BJ (cell line): ENCODE data around the gene SMCO2. TPM values are rescaled to one million over a fixed set of nuclear protein-coding genes. Genes with fewer than 3 reads are reported as not detected.

Experiments used
- CTCF ChIA-PET: fragments of 350-600 bp; formaldehyde crosslinking; extraction: SDS; loops from one replicate; lab custom pipeline; 2021; ENCODE audit warnings: antibody characterized with exemption, inconsistent platforms; lab: Yijun Ruan, JAX
- POLR2A ChIA-PET: fragments of 300-600 bp; sonication (Branson Sonifier 250); formaldehyde crosslinking; extraction: SDS; loops from one replicate; lab custom pipeline; 2021; ENCODE audit warnings: antibody characterized with exemption; lab: Charles Lee
- DNase-seq: peaks from one replicate; pipeline ENCODE4 v3.0.0-alpha.2; 2011; ENCODE audit warnings: low read depth
- H3K27me3 ChIP-seq: 2 replicates; pipeline ENCODE4 v1.6.0; 2011; ENCODE audit warnings: low read length; ENCODE audit not compliant: control insufficient read depth, insufficient read depth
- H3K36me3 ChIP-seq: 2 replicates; pipeline ENCODE4 v1.5.1; 2011; ENCODE audit warnings: low read length; ENCODE audit not compliant: control insufficient read depth, insufficient read depth
- H3K4me3 ChIP-seq: 2 replicates; pipeline ENCODE4 v1.5.1; 2011; ENCODE audit warnings: low read depth, mild to moderate bottlenecking, control low read depth, low read length
- CTCF ChIP-seq: IDR thresholded peaks from 2 replicates; pipeline ENCODE4 v1.5.1; 2011; ENCODE audit warnings: low read depth, mild to moderate bottlenecking, control low read depth, inconsistent platforms, low read length, moderate library complexity; ENCODE audit not compliant: insufficient read depth
- polyA plus RNA-seq: library from polyadenylated mRNA; depleted of rRNA; stranded (reverse); fragments of >200 nt; gene quantifications from 2 replicates; pipeline ENCODE4 v1.2.3, GENCODE V29; 2011

SMCO2 gene
- polyA plus RNA-seq, 1 experiment: 0.09 TPM

- no peak for TF ChIP-seq CTCF
- POLR2A ChIA-PET: no interaction called here
- CTCF ChIA-PET: no interaction called here
- H3K27me3 ChIP-seq: no peaks in the 10 kb centered on the region
- no peak overlapping the region for H3K4me3 ChIP-seq
- no peaks in the 10 kb centered on the region for H3K36me3 ChIP-seq
- no peak for DNase-seq
Observed at GRCh38 chr12:27499377-27499776, 52.8 kb downstream of the SMCO2 start.

DNA sequence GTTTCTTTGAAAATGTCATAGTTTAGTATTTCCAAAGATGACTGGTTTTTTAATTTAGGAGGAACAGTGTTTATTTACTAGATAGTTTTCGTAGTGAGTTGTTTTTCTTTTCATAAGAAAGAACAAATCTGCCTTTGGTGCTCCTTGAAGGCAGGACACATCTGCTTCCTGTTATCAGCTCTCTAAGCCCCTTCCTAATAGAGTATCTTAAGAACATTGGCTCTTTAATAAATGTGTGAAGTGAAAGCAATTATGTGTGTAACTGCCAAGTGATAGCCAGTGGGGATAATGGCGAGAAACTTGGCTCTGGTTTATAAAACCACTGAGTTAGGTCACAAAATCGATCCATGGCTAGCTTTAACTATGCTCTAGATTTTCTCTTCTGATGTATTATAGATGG is 54.0 kb downstream of the SMCO2 start:
- CTCF ChIA-PET: no interaction called here
- no peaks in the 10 kb centered on the region for H3K27me3 ChIP-seq
- POLR2A ChIA-PET: no interaction called here
- H3K4me3 ChIP-seq: no peak overlapping the region
- no peak for DNase-seq
- no peaks in the 10 kb centered on the region for H3K36me3 ChIP-seq
- TF ChIP-seq CTCF: no peak

- POLR2A ChIA-PET: no interaction called here
- TF ChIP-seq CTCF: no peak
- no peaks in the 10 kb centered on the region for H3K27me3 ChIP-seq
- no peaks in the 10 kb centered on the region for H3K36me3 ChIP-seq
- CTCF ChIA-PET: interaction anchor here (1.0 to 1.4 kb wide), 2 partner anchors 12 to 76 kb away, joined by 3 read pairs; no protein-coding TSS in a partner anchor
- H3K4me3 ChIP-seq: no peak overlapping the region
- no peak for DNase-seq
Observed at GRCh38 chr12:27502021-27502435, 55.5 kb downstream of the SMCO2 start.

GRCh38 chr12:27504507-27504906 is 58.0 kb downstream of the SMCO2 start:
- POLR2A ChIA-PET: no interaction called here

DNA sequence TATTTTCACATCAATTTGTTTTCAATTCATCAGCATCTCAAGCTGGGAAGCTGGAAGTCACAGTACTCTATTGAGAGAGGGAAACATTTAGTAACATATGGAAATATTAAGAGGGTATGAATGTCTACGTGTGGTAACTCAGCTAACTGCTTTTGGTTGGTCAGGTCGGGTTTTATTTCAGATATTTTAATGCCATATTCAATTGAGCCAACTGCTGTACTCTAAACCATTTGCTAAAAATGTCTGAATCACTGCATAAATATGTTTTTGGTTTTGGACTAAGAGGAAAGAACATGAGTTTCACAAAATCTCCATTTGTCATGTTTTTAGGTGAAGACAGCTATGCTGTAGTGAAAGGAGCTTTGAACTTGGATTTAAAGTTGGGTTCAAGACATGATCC is 58.6 kb downstream of the SMCO2 start:
- no peak for TF ChIP-seq CTCF
- no peak for DNase-seq
- Histone ChIP-seq H3K27me3 (no peaks in the 10 kb centered on the region; the same call in 1 of the 2 replicates), H3K4me3 (no peak overlapping the region), H3K36me3 (no peaks in the 10 kb centered on the region)
- POLR2A ChIA-PET: interaction anchor here (0.6 kb wide), 1 partner anchor 18 kb away, joined by 3 read pairs; no protein-coding TSS in a partner anchor
- CTCF ChIA-PET: interaction anchor here (1.0 to 1.2 kb wide), 2 partner anchors 9 to 14 kb away, joined by 3 read pairs; no protein-coding TSS in a partner anchor

More at GRCh38 chr12:27504507-27504906, 58.0 kb downstream of the SMCO2 start:
- no peak for TF ChIP-seq CTCF
- H3K36me3 ChIP-seq: no peaks in the 10 kb centered on the region
- H3K27me3 ChIP-seq: no peaks in the 10 kb centered on the region; the same call in 1 of the 2 replicates
- CTCF ChIA-PET: interaction anchor here (0.6 to 1.0 kb wide), 2 partner anchors 13 to 225 kb away, joined by 3 read pairs; no protein-coding TSS in a partner anchor
- DNase-seq: no peak
- H3K4me3 ChIP-seq: no peak overlapping the region
